RPMI7951 (cell line): ENCODE measurements around the gene CASP10. TPM values are rescaled to one million over a fixed set of nuclear protein-coding genes. Genes with fewer than 3 reads are reported as not detected.
"Not testable (repeated sequence)": the region's sequence is repeated elsewhere in the genome, so short reads cannot be mapped to it uniquely, and the experiment has no call there.

Experiments
- DNase-seq: peaks from one replicate; pipeline ENCODE4 v3.0.0-alpha.2; 2012; ENCODE audit warnings: low read depth
- total RNA-seq: library from RNA; depleted of rRNA; stranded (reverse); fragments of >200 nt; shearing (Covaris generic); gene quantifications from 2 replicates; pipeline ENCODE4 v1.2.3, GENCODE V29; 2014

Gene CASP10
- total RNA-seq, 1 experiment from 2014 or later, result 7.4 TPM

- DNase-seq, result no peak
Observed at GRCh38 chr2:201154615-201155399, 28.1 kb upstream of the CASP10 start.

GRCh38 chr2:201156036-201156435 is 26.9 kb upstream of the CASP10 start:
- no peak for DNase-seq

GRCh38 chr2:201156640-201157039 is 26.3 kb upstream of the CASP10 start:
- DNase-seq, result no peak

- DNase-seq, result no peak
Observed at GRCh38 chr2:201157694-201158093, 25.2 kb upstream of the CASP10 start.

GRCh38 chr2:201158111-201158929 is 24.6 kb upstream of the CASP10 start:
- peak; percentile 78 for DNase-seq

GRCh38 chr2:201164166-201164565 is 18.8 kb upstream of the CASP10 start:
- DNase-seq, result no peak

- DNase-seq, result no peak
Observed at GRCh38 chr2:201167546-201167945, 15.4 kb upstream of the CASP10 start.

- DNase-seq, result not testable (repeated sequence)
Observed at GRCh38 chr2:201168496-201168895, 14.4 kb upstream of the CASP10 start.

- DNase-seq, result no peak
Observed at GRCh38 chr2:201171259-201171814, 11.6 kb upstream of the CASP10 start.

- no peak for DNase-seq
Observed at GRCh38 chr2:201172279-201172678, 10.7 kb upstream of the CASP10 start.

- DNase-seq, result no peak
Observed at GRCh38 chr2:201174687-201175086, 8.3 kb upstream of the CASP10 start.

GRCh38 chr2:201176081-201176481 is 6.9 kb upstream of the CASP10 start:
- no peak for DNase-seq

GRCh38 chr2:201180010-201180409 is 2.9 kb upstream of the CASP10 start:
- peak; percentile 44 for DNase-seq

- no peak for DNase-seq
Observed at GRCh38 chr2:201183365-201183727, 405 bp downstream of the CASP10 start.

GRCh38 chr2:201183835-201184234 is 894 bp downstream of the CASP10 start:
- peak; percentile 26 for DNase-seq

- DNase-seq, result not testable (repeated sequence)
Observed at GRCh38 chr2:201184248-201184647, 1.3 kb downstream of the CASP10 start.

- DNase-seq, result no peak
Observed at GRCh38 chr2:201185863-201186262, 2.9 kb downstream of the CASP10 start.

GRCh38 chr2:201186982-201187381 is 4.0 kb downstream of the CASP10 start:
- DNase-seq, result no peak

- no peak for DNase-seq
Observed at GRCh38 chr2:201188449-201188848, 5.5 kb downstream of the CASP10 start.

- DNase-seq, result no peak
Observed at GRCh38 chr2:201191132-201191875, 8.4 kb downstream of the CASP10 start.

GRCh38 chr2:201194097-201194496 is 11.2 kb downstream of the CASP10 start:
- DNase-seq, result no peak

- no peak for DNase-seq
Observed at GRCh38 chr2:201195331-201195730, 12.4 kb downstream of the CASP10 start.
